NCI-H1417 (cell line): ENCODE results near the gene VEZF1.

ENCODE experiments used
- DNase-seq, 3 experiments: peaks; one replicate each; lab custom pipeline; 2025; lab: John Stamatoyannopoulos, UW

The VEZF1 gene

DNA sequence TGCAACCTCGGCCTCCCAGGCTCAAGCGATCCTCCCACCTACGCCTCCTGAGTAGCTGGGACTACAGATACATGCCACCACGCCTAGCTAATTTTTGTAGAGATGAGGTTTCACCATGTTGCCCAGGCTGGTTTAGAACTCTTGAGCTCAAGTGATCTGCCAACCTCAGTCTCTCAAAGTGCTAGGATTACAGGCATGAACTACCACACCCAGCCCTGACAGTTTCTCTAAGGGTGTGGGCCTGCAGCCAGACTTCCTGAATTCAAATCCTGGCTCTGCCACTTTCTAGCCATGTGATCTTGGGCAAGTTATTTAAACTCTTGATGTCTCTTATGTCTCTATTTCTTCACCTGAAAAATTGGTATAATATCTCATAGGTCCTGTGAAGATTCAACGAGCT lies 38.4 kb downstream of the VEZF1 start:
- peak in 1 of 3 experiments; percentile 50 for DNase-seq

DNA sequence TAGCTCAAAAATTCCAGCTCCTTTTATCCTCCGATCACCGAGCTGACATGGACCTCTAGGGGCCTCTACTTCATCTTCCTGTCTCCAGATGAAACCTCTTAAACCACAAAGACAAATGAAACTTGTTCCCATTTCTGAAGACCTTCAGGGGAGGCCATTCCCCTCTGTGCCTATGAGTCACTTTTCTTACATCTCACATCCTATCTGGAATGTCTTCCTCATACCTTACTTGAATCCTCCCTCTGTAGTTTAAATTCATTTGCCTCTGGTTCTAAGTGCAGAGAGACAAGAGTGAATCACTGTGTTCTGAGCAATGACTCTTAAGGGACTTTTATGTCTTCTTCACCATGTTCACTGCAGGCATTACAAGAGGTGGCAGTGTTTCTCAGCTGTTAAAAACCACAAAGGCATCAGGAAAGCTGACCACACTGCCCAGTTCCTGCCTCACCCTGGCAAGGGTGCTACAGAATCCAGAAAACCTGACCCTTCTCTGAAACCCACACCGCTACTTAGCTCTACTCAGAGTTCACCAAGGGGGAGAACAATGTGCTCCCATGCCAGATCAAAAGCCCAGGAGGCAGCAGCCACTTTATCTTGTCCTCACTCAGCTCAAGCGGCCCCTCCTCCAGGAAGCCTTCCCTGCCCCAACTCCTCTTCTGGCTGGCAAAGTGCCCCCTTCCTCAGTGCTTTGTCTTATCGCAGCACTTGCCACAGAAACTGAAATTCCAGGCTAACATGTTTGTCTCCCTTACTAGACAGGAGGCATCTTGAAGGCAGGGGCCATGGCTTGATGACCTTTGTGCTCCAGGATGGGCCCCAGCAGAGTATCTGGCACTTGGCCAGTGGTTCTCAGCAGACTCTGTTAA lies 39.3 kb downstream of the VEZF1 start:
- no peak for DNase-seq

DNA sequence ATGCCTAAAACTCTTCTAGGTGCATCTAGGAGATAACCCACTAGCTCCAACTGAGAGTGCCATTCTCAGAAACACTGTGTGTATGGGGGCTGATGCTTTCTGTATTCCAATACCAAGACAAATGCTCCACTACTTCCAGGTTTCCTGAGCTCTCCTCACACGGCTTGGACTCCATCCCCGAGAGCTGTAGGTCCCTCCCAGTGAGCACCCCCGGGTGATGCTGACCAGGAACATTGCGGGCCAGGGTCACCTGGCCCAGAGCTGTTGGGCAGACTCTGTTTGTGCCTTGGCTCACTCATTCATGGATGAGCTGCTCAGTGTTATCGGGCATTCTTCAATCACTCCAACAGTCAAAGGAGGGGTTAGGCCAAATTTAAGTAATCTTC lies 39.9 kb downstream of the VEZF1 start:
- DNase-seq = no peak

DNA sequence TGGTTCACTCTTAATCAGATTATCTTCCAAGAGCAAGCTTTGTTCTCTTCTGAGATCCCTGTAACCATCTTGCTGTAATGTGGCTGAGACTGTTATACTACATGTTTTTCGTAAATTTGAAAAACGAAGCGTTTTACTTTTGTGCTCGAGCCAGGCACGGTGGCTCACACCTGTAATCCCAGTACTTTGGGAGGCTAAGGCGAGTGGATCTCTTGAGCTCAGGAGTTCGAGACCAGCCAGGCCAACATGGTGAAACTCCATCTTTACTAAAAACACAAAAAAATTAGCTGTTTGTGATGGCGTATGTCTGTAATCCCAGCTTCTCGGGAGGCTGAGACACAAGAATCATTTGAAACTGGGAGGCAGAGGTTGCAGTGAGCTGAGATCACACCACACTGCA lies 40.7 kb downstream of the VEZF1 start:
- no peak for DNase-seq

DNA sequence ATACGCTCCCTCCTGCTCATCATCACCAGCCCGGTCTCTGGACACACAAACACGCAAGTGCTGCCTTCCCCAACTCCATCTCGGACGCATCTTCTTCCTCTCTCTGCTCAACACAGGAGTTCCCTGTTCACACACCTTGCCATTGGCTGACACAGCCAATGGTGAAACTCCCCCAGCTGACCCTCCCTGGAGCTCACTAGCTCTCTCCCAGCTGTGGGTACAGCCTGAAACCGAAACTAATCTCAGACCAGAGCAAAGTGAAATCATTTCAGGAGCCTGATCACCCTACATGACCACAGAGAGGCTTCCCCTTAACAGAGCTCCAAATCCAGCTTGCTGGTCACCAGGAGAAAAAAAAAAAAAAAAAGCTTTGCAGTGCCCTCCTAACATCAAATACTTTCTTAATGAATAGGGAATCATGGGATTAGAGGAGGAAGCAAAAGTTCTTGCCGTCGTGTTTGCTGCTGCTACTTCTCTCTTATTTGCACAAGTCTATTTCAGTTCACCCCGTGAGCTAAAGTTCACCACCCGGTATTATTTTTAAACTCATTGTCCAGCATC lies 41.2 kb downstream of the VEZF1 start:
- peak; percentile 47 to 72 (median 52) for DNase-seq

DNA sequence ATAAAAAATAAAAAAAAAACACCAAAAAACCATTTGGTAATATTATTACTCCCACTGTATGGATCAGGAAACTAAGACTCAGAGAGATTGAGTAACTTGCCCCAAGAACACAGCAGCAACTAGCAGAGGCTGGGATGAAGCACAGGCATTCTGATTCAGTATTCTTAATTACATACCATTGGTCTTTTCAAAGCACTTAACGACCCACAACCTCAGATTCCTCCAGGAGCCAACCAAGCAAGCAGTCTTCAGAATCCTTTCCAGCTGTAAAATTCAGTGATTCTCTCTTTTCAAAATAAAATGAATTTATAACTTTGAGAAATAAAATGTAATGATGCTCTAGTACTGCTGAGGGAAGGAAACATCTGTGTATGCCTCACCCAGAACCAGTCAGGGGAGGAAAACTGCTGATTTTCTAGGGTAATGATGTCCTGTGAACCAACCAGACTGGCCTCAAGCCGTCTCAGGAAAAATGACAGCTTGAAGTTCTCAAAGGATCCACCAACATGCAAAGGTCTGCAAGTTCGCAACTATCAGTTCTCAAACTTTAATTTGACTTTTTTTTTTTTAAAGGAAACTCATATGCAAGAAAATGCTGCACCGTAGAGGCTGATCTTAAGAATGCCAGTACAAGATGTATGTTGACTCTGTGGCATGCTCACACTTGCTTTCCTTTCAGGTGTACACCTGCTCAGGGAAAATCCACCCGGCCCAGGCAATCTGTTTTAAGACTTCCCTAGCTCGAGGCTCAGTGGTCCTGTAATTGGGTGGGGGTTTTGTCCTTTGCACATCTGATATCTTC lies 41.9 kb downstream of the VEZF1 start:
- DNase-seq = peak in 1 of 3 experiments; percentile 27

DNA sequence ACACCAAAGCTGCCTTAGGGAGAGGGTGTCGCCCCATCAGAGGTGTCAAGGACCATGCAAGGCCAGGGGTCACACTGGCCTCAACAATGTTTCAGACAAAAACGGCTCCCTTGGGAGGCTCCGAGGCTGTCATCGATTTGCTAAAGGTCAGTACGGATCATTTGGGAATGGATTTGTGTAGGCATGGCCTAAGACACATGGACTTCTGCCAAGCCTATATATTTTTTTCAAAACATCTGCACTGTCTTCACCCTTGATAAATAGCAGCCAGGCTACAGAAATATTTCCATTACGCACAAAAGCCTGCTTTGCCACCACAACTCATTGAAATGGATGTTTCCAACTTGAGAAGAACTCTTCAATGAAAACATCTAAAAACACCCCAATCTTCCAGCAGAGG lies 43.1 kb downstream of the VEZF1 start:
- no peak for DNase-seq

DNA sequence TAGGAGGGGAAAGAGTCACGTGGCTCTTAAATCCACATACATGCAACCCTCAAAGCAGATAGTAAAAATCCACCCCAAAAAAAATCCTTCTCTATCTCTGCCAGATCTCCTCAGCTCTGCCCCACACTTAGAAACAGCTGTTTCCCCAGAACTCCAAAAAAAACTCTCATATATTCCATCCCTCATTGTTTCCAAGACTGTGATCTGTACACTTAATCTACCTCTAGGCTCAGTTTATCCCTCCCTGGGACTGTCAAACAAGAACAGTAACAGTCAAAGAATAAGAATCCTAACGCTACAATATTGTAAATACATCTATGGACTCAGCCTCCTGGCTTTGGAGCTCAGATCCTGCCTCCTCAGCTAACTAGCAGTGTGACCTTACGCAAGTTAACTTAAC lies 44.4 kb downstream of the VEZF1 start:
- no peak for DNase-seq

DNA sequence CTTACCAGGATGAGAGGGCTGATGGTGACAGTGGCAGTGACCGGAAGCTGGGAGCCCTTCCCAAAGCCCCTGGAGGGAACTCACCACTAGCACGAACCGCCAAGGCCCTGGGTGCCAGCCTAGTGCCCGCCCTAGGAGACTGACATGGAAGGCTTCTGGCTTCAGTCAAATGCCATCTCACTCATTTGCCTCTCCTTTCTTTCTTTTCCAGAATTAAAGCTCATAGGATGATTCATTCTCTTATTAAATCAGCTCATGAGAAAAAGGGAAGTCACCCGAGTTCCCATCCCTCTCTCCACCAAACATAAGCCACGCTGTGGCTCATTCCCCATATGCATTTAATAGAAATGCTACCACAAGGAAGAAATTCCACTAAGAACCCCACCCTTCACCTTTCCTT lies 44.9 kb downstream of the VEZF1 start:
- no peak for DNase-seq

DNA sequence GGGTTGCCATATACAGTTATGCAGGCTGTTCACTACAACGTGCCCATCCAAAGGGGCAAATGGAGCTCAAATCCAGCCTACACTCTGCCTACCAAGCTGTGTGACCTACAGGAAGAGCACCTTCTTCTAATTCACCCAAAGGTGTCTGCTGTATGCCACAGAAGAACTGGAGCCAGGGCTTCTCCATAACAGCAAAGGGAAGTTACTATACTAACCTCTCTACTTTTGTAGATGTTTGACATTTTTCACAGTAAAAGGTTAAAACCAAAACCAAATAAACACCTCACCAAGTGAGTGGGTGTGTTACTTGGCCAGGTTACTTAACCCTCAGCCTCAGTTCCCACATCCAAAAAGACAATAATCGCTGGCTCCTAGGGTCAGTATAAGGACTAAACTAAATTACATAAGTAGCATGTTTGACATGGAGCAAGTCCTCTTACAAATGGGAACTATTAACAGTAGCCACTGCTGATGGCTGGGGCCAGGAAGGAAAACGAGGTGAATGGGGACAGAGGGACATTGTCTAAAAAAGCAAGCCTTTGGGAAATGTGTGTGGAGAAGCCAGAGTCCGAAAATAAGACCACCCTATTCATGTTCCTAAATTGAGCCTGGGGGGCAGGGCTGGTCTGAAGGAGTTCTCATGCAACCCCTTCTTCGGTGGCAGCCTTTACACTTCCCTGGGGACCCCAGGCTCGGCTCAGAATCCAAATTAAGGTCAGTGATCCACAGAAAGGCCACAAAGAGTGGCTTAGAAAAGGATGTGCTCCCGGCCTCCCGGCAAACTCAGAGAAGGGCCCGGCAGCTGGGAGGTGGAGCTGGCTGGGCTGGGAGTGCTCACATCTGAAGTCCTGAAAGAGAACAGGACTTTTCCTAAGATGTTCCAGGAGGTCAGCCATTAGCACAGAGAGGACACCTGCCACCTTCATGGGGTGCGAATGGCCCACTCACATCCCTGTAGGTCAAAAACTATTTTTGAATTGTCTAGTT lies 46.4 kb downstream of the VEZF1 start:
- no peak for DNase-seq

DNA sequence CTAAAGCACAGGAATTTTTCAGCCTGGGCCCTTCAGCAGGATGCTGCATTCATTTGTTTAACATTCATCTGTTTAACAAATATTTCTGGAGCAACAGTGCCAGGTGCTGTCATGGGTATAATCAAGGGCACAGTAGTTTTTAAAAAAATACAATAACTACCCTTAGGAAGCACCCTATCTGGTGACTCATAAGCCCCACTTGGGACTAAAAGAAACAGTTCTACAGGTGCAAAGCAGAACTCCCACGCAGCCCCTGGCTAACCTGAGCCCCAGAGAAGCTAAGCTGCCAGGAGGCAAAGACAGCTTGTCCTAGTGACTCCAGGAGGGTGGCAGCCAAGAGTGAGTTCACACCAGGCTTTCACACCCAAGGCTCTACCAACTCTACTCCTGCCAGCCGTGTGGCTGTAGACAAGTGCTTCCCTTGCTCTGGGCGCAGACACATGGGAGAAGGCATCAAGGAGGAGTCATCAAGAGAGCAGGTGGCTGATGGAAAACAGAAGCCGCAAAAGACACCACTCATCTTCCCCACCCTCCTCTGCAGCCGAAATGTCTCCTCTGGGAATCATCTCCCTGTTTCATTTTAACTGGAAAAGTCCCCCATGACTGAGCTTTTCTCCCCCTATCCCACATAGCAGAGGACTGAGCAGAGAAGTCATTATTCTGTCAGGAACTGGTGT lies 47.3 kb downstream of the VEZF1 start:
- peak; percentile 66 to 86 (median 72) for DNase-seq

DNA sequence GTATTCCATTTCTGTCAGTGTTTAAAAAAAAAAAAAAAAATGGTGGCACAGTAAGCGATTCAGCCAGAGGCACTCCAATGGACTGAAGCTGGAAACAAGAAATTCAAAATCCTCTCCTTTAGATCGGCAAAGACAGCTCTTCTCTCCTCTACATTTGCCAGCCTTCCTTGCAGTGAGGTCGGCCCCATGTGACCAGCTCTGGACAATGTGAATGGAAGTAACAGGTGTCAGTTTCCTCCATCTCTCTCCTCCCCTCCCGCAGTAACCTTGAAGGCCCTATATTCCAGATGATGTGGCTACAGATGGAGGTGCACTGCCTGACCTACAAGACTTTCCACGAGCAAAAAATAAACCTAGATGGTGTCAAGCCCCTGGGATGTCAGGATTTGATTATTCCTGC lies 47.8 kb downstream of the VEZF1 start:
- peak; percentile 68 to 85 (median 74) for DNase-seq

DNA sequence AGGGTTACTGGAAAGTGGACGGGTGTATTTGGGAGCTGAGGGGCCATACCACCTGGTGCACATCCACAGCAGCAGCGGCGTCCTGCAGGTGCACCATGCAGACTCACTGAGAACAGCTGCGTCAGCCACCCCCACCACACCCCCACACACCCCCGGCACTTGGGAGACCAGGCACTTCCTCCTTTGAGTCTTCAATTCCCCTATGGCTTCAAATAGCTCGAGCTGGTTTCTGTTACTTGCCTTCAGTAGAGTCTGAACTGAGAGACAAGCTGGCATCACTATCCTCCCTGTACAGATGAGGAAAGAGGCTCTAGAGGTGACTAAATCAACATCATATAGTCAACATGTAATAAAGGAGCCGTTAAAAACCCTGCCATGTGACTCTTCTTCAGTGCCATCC lies 48.3 kb downstream of the VEZF1 start:
- DNase-seq = peak; percentile 82 to 92 (median 85)

DNA sequence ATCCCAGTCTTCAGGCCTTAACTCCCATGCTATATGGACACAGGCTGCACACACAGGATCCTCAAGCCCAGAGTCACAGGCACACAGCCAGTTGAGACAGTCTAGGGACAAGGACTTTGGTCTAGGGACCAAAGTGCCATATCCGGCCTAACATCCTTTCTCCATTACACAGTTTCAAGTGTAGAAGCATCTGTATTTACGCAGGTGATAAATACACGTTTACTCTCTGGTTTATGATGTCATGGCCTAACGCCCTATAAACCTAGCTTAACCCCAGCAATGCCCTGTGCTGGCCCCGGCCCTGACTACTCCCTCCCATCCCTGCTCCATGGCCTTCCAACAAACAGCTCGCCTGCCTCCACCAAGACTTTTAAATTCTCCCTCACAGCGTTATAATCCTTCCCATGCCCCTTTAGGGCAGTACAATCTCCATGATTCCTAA lies 50.0 kb downstream of the VEZF1 start:
- DNase-seq = peak in 2 of 3 experiments; percentile 32 to 56

DNA sequence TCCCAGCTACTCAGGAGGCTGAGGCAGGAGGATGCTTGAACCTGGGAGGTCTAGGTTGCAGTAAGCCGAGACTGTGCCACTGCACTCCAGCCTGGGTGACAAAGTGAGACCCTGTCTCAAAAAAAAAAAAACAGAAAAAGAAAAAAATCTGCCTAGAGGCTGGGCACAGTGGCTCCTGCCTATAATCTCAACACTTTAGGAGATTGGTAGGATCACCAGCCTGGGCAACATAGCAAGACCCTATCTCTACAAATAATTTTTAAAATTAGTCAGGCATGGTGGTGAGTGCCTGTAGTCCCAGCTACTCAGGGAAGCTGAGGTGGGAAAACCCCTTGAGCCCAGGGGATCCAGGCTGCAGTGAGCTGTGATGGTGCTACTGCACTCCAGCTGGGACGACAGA lies 50.6 kb downstream of the VEZF1 start:
- DNase-seq = no peak

DNA sequence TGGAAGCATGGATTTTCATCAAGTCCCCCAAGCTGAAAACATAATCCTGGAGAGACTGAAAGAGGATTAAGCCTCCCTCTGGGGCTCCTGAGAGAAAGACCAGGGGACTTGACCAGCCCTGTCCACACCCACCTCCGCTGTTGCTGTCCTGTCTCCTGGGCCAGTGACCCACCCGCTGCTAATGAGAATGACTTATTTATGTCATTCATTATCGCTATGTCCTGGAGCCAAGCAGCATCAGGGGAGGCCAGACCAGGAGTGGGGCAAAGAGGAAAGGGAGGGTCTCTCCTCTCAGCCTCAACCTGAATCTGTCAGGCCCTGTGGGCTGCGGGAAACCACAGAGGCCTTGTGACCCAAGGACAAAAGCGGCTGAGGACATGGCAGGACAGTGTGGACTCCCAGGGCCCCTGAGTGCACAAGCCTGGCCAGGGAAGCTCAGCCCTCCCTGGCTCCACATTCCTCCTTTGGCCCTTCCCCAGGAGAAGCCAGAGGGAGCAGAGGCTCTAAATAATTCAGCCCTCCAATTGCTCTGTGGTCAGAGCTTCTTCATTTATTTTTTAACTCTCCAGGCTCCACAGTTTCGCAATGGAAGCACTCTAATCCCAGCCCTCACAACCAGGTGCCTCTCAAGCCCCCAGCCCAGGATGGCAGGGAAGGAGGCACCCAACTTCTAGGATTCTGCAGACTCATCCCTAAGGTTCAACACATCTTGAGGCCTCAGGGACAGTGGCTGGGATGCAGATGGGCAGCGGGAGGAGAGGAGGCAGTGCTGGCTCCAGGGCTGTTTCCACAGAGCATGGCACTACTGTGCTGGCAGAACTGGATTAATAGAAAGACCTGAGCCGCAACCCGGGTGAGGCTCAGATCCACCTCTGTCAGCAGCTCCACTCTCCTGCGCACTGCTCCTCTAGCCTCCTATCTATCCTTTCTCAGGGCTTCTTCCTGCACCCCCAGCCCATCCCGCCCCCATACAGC lies 51.9 kb downstream of the VEZF1 start:
- peak in 1 of 3 experiments; percentile 76 for DNase-seq

DNA sequence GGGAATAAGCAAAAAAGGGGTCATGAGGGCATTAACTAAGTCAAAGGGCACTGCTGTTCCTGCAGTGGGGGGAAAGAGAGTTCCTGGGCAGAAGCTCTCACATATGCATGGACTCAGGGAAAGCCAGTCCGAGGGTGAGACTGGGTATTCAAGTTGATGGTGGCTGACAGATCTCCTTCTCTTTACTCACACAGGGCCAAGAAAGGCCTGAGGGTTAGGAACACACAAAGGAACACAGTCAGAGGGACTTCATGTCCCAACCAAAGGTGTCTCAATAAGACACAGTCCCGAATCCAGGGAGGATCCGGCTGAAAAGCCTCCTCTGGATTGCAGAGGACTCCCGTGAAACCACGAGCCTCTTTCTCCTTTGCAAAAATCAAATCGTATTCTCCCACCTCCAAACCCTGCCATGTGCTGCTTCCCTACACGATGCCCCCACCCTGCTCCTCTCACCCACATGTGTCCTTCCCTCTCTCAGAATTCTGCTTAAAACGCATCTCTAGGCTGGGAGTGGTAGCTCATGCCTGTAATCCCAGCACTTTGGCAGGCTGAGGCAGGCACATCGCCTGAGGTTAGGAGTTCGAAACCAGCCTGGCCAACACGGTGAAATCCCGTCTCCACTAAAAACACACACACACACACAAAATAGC lies 56.4 kb downstream of the VEZF1 start:
- DNase-seq = no peak

DNA sequence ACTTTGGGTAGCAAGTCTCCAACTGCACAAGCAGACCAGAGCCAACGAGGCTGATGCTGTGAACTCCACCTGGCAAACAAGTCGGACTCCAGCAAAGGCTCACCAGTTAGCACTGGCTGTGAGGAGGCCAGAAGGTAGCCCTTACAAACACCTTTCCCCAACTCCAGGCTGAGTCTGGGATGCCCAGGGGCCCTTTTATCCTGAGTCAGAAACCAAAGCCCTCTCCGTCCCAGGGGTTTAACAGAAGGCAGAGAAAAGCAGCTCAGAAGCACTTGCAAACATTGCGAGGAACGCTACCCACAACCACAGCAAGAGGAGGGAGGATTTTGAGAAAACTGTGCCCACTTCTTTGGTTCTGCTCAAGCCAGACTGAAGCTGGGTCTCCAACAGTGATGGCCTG lies 57.8 kb downstream of the VEZF1 start:
- no peak for DNase-seq

DNA sequence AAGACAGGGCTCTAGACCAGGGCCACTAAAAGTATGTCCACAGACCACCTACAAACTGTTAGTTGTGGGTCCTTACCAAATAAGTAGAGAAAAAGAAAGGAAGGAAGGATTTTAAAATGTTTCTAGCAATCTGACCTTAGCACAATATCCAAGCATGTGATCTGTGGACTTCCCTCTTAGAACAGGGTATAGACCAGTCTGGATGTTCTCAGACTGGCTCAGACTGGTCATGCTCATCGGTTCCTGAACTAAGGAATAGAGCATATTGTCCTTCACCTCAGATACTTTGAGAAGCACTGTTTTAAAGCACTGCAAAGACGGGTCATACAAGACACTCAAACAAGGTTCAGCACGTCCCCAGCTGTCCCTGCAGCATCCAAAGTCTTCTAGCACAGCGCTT lies 58.7 kb downstream of the VEZF1 start:
- DNase-seq = no peak
